HG03060 (cell line): ENCODE measurements around the gene BRK1.
"Not testable (repeated sequence)": the region's sequence is repeated elsewhere in the genome, so short reads cannot be mapped to it uniquely, and the experiment has no call there.

ENCODE experiments used
- ATAC-seq: cut with Tn5 transposase; IDR thresholded peaks from one replicate; pipeline ENCODE4 v1.9.1; 2021; ENCODE audit warnings: low read depth, moderate number of reproducible peaks; ENCODE audit not compliant: unreplicated experiment

Gene BRK1

GRCh38 chr3:10176150-10176549 is 60.7 kb downstream of the BRK1 start:
- not testable (repeated sequence) for ATAC-seq
